Gastroesophageal sphincter (tissue), 4 donors: ENCODE results near the gene ABHD12. TPM values are rescaled to one million over a fixed set of nuclear protein-coding genes. Genes with fewer than 3 reads are reported as not detected.
"Not testable (repeated sequence)": the region's sequence is repeated elsewhere in the genome, so short reads cannot be mapped to it uniquely, and the experiment has no call there.

ENCODE experiments used
- ATAC-seq: fragments of 150-250 bp; one replicate; pipeline ENCODE4 v1.9.1; 2016; ENCODE audit warnings: mild to moderate bottlenecking, moderate library complexity
- H3K27ac ChIP-seq, 4 donors: fragments of 200-600 bp; sonication (generic) in 3 of 4; 1 replicate in 3 of 4; 2 replicates in 1 of 4; pipeline ENCODE4 v1.5.1; 2016 to 2019
- H3K27me3 ChIP-seq: fragments of 200-600 bp; sonication (generic); one replicate; pipeline ENCODE4 v1.5.1; 2019
- H3K36me3 ChIP-seq, 2 donors: fragments of 200-600 bp; sonication (generic); one replicate each; pipeline ENCODE4 v1.5.1; 2019; ENCODE audit warnings: control low read depth in 1 of 2
- H3K4me1 ChIP-seq, 3 donors: fragments of 200-600 bp; sonication (generic); 1 replicate in 2 of 3; 2 replicates in 1 of 3; pipeline ENCODE4 v1.5.1; 2016 to 2019; ENCODE audit warnings: control low read depth in 2 of 3
- H3K4me3 ChIP-seq, 2 donors: fragments of 200-600 bp; sonication (generic); one replicate each; pipeline ENCODE4 v1.5.1; 2019; ENCODE audit warnings: mild to moderate bottlenecking in 1 of 2, moderate library complexity in 1 of 2
- H3K9me3 ChIP-seq, 3 donors: fragments of 200-600 bp; sonication (generic); one replicate each; pipeline ENCODE4 v1.5.1; 2017 to 2019; ENCODE audit warnings: control low read depth in 2 of 3
- CTCF ChIP-seq, 4 experiments: fragments of 200-600 bp in 2 of 4; fragments of 450-650 bp in 2 of 4; sonication (generic) in 1 of 4; IDR thresholded peaks; one replicate each; pipeline ENCODE4 v1.5.1; 2017 to 2019; ENCODE audit warnings: antibody characterized with exemption in 4 of 4, mild to moderate bottlenecking in 2 of 4, moderate library complexity in 2 of 4
- EP300 ChIP-seq: sonication (generic); formaldehyde crosslinking; IDR thresholded peaks from one replicate; pipeline ENCODE4 v1.6.1; 2017; ENCODE audit warnings: antibody characterized with exemption, mild to moderate bottlenecking
- POLR2A ChIP-seq, 2 donors: fragments of 450-650 bp; IDR thresholded peaks; one replicate each; pipeline ENCODE4 v1.6.1; 2017; ENCODE audit warnings: antibody characterized with exemption in 2 of 2, mild to moderate bottlenecking in 2 of 2, moderate library complexity in 1 of 2
- POLR2AphosphoS5 ChIP-seq: sonication (generic); formaldehyde crosslinking; IDR thresholded peaks from one replicate; pipeline ENCODE4 v1.6.1; 2017; ENCODE audit warnings: antibody characterized with exemption
- WGBS, 2 donors: methylation state at CpG; one replicate each; pipeline ENCODE4 v1.1.5; 2018; ENCODE audit warnings: low coverage in 1 of 2; 5-methylcytosine and 5-hydroxymethylcytosine counted together
- total RNA-seq, 4 donors: library from RNA; depleted of rRNA; stranded (reverse); fragments of >200 nt; gene quantifications; one replicate each; pipeline ENCODE4 v1.1.0, GENCODE V29; 2016

Gene ABHD12
- total RNA-seq, 4 donors from 2014 or later = 19.2 to 45.9 (median 39.3) TPM

- TF ChIP-seq CTCF (IDR thresholded peaks at IDR 0.05) (no peak), POLR2AphosphoS5 (no peak), POLR2A (IDR thresholded peaks at IDR 0.05) (no peak)
- H3K36me3 ChIP-seq = peaks cover 0 to 66% of the 10 kb centered on the region in 2 donors
- no peaks in the 10 kb centered on the region for H3K9me3 ChIP-seq
- peaks cover 0 to 54% (median 10%) of the 10 kb centered on the region in 3 donors for H3K4me1 ChIP-seq
- no peaks in the 10 kb centered on the region for H3K27me3 ChIP-seq
- peak overlapping the region in 3 of 4 donors; percentile 56 to 61 (median 59) for H3K27ac ChIP-seq
- H3K4me3 ChIP-seq = no peak overlapping the region
- 92 to 97% methylated on average over 4 to 6 of the region's 6 CpGs for WGBS, 2 donors
- ATAC-seq = no peak
Measured at GRCh38 chr20:25269833-25270170, 120.8 kb downstream of the ABHD12 start.

DNA sequence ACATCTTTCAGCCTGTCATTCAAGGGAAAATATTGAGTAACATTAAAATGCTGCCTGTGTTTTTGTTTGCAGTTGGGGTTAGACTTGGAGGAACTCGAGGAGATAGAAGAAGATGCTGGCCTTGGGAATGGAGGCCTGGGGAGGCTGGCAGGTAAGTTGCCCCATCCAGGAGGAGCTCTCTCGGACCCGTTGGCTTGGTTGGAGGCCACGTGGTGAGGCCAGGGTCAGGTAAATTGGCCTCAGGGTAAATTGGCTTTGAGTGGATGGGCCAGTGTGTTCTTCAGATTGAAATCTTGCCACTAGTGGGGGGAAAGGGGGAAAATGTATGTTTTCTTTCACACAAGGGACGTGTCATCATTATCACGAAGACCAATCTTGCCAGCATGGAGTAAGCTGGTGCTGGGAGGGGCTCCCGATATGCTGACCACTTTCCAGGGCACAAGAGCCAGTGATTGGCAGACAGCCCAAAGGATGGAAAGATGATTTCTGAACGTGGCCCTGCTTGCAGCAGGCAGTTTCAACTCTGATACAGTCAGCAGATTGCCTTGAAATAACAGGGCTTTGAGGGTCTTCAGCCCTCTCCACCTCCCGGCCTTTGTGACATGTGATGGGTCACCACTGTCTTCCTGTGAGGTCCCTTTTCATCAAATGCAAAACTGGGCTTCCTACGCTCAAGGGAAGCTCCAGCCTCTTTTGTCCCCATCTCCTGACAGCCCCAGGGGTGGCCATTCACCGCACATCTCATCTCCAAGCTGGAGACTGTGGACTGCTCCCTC, 121.4 kb downstream of the ABHD12 start:
- no peaks in the 10 kb centered on the region for H3K27me3 ChIP-seq
- H3K4me1 ChIP-seq = peaks cover 0 to 48% (median 8%) of the 10 kb centered on the region in 3 donors
- TF ChIP-seq CTCF (IDR thresholded peaks at IDR 0.05) (no peak), POLR2AphosphoS5 (no peak), POLR2A (IDR thresholded peaks at IDR 0.05) (no peak), EP300 (no peak)
- peak overlapping the region in 3 of 4 donors; percentile 56 to 61 (median 59) for H3K27ac ChIP-seq
- ATAC-seq = no peak
- H3K36me3 ChIP-seq = peaks cover 0 to 61% of the 10 kb centered on the region in 2 donors
- no peak overlapping the region for H3K4me3 ChIP-seq
- H3K9me3 ChIP-seq = no peaks in the 10 kb centered on the region
- WGBS, 2 donors = 40 to 82% methylated on average over 1 to 4 of the region's 11 CpGs

DNA sequence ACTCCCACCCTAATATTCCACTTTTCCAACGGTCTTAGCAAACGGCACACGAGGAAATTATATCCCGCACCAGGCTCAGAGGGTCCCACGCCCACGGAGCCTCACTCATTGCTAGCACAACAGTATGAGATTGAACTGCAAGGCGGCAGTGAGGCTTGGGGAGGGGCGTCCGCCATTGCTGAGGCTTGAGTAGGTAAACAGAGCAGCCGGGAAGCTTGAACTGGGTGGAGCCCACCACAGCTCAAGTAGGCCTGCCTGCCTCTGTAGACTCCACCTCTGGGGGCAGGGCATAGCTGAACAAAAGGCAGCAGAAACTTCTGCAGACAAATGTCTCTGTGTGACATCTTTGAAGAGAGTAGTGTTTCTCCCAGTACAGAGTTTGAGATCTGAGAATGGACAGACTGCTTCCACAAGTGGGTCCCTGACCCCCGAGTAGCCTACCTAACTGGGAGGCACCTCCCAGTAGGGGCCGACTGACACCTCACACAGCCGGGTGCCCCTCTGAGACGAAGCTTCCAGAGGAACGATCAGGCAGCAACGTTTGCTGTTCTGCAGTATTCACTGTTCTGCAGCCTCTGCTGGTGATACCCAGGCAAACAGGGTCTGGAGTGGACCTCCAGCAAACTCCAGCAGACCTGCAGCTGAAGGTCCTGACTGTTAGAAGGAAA, 129.7 kb downstream of the ABHD12 start:
- H3K27me3 ChIP-seq = not testable (repeated sequence)
- 80 to 95% methylated on average over 1 to 4 of the region's 16 CpGs for WGBS, 2 donors

DNA sequence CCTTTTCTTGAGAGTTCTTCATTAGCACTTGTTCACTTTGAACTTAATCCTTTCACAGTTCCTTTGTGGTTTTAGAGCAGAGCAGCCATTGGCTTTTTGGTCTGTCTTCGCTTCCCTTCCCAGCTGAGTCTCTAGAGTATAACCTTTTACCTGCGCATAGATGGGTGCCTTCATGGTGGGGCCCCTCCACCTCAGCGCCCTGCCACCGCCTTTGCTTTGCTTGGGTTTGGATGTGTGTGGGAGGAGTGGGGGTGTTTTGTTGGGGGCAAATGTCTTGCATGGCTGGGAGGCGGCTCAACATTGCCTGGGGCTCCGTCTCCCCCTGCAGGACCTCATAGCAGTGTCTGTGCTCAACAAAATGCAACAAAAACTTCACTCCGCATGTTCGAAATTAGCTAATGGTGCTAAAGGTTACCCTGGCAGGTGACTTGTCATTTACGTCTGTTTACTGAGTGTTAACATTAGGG, 130.8 kb downstream of the ABHD12 start:
- Histone ChIP-seq H3K4me3 (no peak overlapping the region), H3K27ac (peak overlapping the region in 1 of 4 donors; percentile 12)
- 86 to 94% methylated on average over 4 to 6 of the region's 9 CpGs for WGBS, 2 donors

More for the DNA sequence above, 129.7 kb downstream of the ABHD12 start:
- H3K4me3 ChIP-seq, H3K27ac ChIP-seq, ATAC-seq, H3K9me3 ChIP-seq: not testable (repeated sequence)
- Histone ChIP-seq H3K4me1 (peaks cover 1 to 34% (median 12%) of the 10 kb centered on the region in 3 donors), H3K36me3 (peaks cover 0 to 40% of the 10 kb centered on the region in 2 donors)

More for the DNA sequence above, 130.8 kb downstream of the ABHD12 start:
- Histone ChIP-seq H3K36me3 (peaks cover 0 to 46% of the 10 kb centered on the region in 2 donors), H3K9me3 (no peaks in the 10 kb centered on the region), H3K4me1 (peaks cover 4 to 45% (median 22%) of the 10 kb centered on the region in 3 donors), H3K27me3 (no peaks in the 10 kb centered on the region)
- TF ChIP-seq CTCF (IDR thresholded peaks at IDR 0.05) (no peak), EP300 (no peak), POLR2A (IDR thresholded peaks at IDR 0.05) (no peak)
- ATAC-seq = no peak
